Fibroblast of lung (primary cell): Measurements from ENCODE around the gene CSAD. TPM values are rescaled to one million over a fixed set of nuclear protein-coding genes. Genes with fewer than 3 reads are reported as not detected.

Experiments
- DNase-seq, 2 donors: peaks; one replicate each; pipeline versions ENCODE4 v3.0.0 to v3.0.0-alpha.2; 2010; ENCODE audit warnings: low read depth in 2 of 2
- H2AFZ ChIP-seq: 2 replicates; pipeline ENCODE4 v1.5.1; 2012; ENCODE audit warnings: low read length, control low read depth, inconsistent platforms
- H3K27ac ChIP-seq: 2 replicates; pipeline ENCODE4 v1.5.1; 2011; ENCODE audit warnings: low read length, control low read depth; ENCODE audit not compliant: insufficient read depth
- H3K27me3 ChIP-seq: 2 replicates; pipeline ENCODE4 v1.5.1; 2011; ENCODE audit warnings: mild to moderate bottlenecking, low read length; ENCODE audit not compliant: control insufficient read depth, insufficient read depth
- H3K36me3 ChIP-seq: 2 replicates; pipeline ENCODE4 v1.5.1; 2011; ENCODE audit warnings: low read length; ENCODE audit not compliant: control insufficient read depth, insufficient read depth
- H3K4me1 ChIP-seq: 2 replicates; pipeline ENCODE4 v1.5.1; 2011; ENCODE audit warnings: low read length; ENCODE audit not compliant: control insufficient read depth, insufficient read depth; ENCODE audit errors: extremely low read depth
- H3K4me2 ChIP-seq: 2 replicates; pipeline ENCODE4 v1.5.1; 2011; ENCODE audit warnings: low read length, control low read depth; ENCODE audit not compliant: insufficient read depth; ENCODE audit errors: extremely low read depth
- H3K4me3 ChIP-seq, 4 experiments: fragments of 200-600 bp in 1 of 4; sonication (generic) in 1 of 4; replicated peaks in 1 of 4; 2 replicates each; pipeline ENCODE4 v1.5.1; 2011 to 2016; ENCODE audit warnings: low read length in 4 of 4, low read depth in 3 of 4, mild to moderate bottlenecking in 3 of 4, control low read depth in 2 of 4, inconsistent platforms in 1 of 4, mixed read lengths in 1 of 4; ENCODE audit not compliant: insufficient read depth in 1 of 4; ENCODE audit errors: control extremely low read depth in 1 of 4
- H3K79me2 ChIP-seq: 2 replicates; pipeline ENCODE4 v1.5.1; 2012; ENCODE audit warnings: mild to moderate bottlenecking, low read length, inconsistent platforms; ENCODE audit not compliant: control insufficient read depth, insufficient read depth
- H3K9ac ChIP-seq: 2 replicates; pipeline ENCODE4 v1.5.1; 2011; ENCODE audit warnings: mild to moderate bottlenecking, low read length, control low read depth; ENCODE audit not compliant: insufficient read depth
- H3K9me3 ChIP-seq: 2 replicates; pipeline ENCODE4 v1.5.1; 2012; ENCODE audit warnings: low read depth, low read length; ENCODE audit not compliant: control insufficient read depth, insufficient read depth
- H4K20me1 ChIP-seq: 2 replicates; pipeline ENCODE4 v1.5.1; 2011; ENCODE audit warnings: low read length; ENCODE audit not compliant: control insufficient read depth, insufficient read depth; ENCODE audit errors: extremely low read depth
- CTCF ChIP-seq, 2 donors: IDR thresholded peaks in 1 of 2; conservative IDR thresholded peaks in 1 of 2; 1 replicate in 1 of 2; 2 replicates in 1 of 2; pipeline ENCODE4 v1.5.1; 2011 to 2012; ENCODE audit warnings: low read length in 2 of 2, control low read depth in 1 of 2, inconsistent platforms in 1 of 2, low read depth in 1 of 2, mild to moderate bottlenecking in 1 of 2
- EZH2 ChIP-seq: IDR thresholded peaks from 2 replicates; pipeline ENCODE4 v1.5.1; 2012; ENCODE audit warnings: low read length, control low read depth, mild to moderate bottlenecking; ENCODE audit errors: missing control alignments
- polyA plus RNA-seq, 2 donors: library from polyadenylated mRNA; depleted of rRNA in 1 of 2; stranded (reverse) in 1 of 2; unstranded in 1 of 2; fragments of >200 nt; gene quantifications; 2 replicates each; pipeline ENCODE4 v1.2.1, GENCODE V29; 2011 to 2012; ENCODE audit warnings: missing spikeins in 1 of 2
- total RNA-seq: library from RNA; depleted of rRNA; stranded (reverse); fragments of >200 nt; gene quantifications from 2 replicates; pipeline ENCODE4 v1.2.1, GENCODE V29; 2014

Gene CSAD
- total and polyA plus RNA-seq, 2 donors (not counting 1 experiment from before 2014, with no cell fraction given) = 7.8 to 10.1 TPM

- Histone ChIP-seq H3K9me3 (no peaks in the 10 kb centered on the region), H2AFZ (no peak overlapping the region), H3K9ac (no peak overlapping the region), H3K4me2 (no peak overlapping the region), H3K4me1 (peaks cover 7% of the 10 kb centered on the region), H3K27ac (no peak overlapping the region), H3K79me2 (peaks cover 16% of the 10 kb centered on the region), H3K36me3 (peaks cover 9% of the 10 kb centered on the region), H4K20me1 (no peaks in the 10 kb centered on the region), H3K4me3 (no peak overlapping the region), H3K27me3 (no peaks in the 10 kb centered on the region)
- DNase-seq = no peak
- no peak for TF ChIP-seq EZH2
- no peak for TF ChIP-seq CTCF (conservative IDR thresholded peaks at IDR 0.05 in 1 of 2, IDR thresholded peaks at IDR 0.05 in 1 of 2; ENCODE audit: low read depth in 1 of 2, low read length in 2 of 2)
These were observed 4.9 kb upstream of the CSAD start for GRCh38 chr12:53185582-53186153.

- Histone ChIP-seq H3K4me1 (peaks cover 7% of the 10 kb centered on the region), H2AFZ (no peak overlapping the region), H3K27me3 (no peaks in the 10 kb centered on the region), H3K36me3 (peaks cover 9% of the 10 kb centered on the region), H4K20me1 (no peaks in the 10 kb centered on the region), H3K9ac (no peak overlapping the region), H3K27ac (no peak overlapping the region), H3K4me2 (no peak overlapping the region), H3K79me2 (peaks cover 16% of the 10 kb centered on the region), H3K9me3 (no peaks in the 10 kb centered on the region), H3K4me3 (no peak overlapping the region)
- no peak for TF ChIP-seq EZH2
- no peak for TF ChIP-seq CTCF (conservative IDR thresholded peaks at IDR 0.05 in 1 of 2, IDR thresholded peaks at IDR 0.05 in 1 of 2; ENCODE audit: low read depth in 1 of 2, low read length in 2 of 2)
- no peak for DNase-seq
These were observed 4.1 kb upstream of the CSAD start for GRCh38 chr12:53184828-53185227.

GRCh38 chr12:53182903-53183302 is 2.2 kb upstream of the CSAD start:
- no peak overlapping the region for H2AFZ ChIP-seq

More at GRCh38 chr12:53182903-53183302, 2.2 kb upstream of the CSAD start:
- Histone ChIP-seq H3K27me3 (no peaks in the 10 kb centered on the region), H3K9ac (no peak overlapping the region), H3K4me2 (peak overlapping the region; percentile 36), H3K4me3 (peak overlapping the region in 2 of 4 experiments; percentile 80 to 82), H3K79me2 (peaks cover 16% of the 10 kb centered on the region), H3K4me1 (peaks cover 10% of the 10 kb centered on the region), H4K20me1 (no peaks in the 10 kb centered on the region), H3K36me3 (peaks cover 9% of the 10 kb centered on the region), H3K9me3 (no peaks in the 10 kb centered on the region), H3K27ac (no peak overlapping the region)
- TF ChIP-seq CTCF (conservative IDR thresholded peaks at IDR 0.05 in 1 of 2, IDR thresholded peaks at IDR 0.05 in 1 of 2; ENCODE audit: low read depth in 1 of 2, low read length in 2 of 2) (no peak), EZH2 (no peak)
- DNase-seq = no peak
